Dermis microvascular lymphatic vessel endothelial cell (primary cell): Measurements from ENCODE around the gene PCSK1N. TPM values are rescaled to one million over a fixed set of nuclear protein-coding genes. Genes with fewer than 3 reads are reported as not detected.

ENCODE experiments used
- DNase-seq, 2 donors: peaks; one replicate each; pipeline versions ENCODE4 v3.0.0 to v3.0.0-alpha.2; 2010; ENCODE audit warnings: low read depth in 2 of 2
- total RNA-seq: library from RNA; depleted of rRNA; stranded (reverse); fragments of >200 nt; gene quantifications from 2 replicates; pipeline ENCODE4 v1.2.1, GENCODE V29; 2014

Gene PCSK1N
- total RNA-seq, 1 donor from 2014 or later = under 0.01 TPM

DNA sequence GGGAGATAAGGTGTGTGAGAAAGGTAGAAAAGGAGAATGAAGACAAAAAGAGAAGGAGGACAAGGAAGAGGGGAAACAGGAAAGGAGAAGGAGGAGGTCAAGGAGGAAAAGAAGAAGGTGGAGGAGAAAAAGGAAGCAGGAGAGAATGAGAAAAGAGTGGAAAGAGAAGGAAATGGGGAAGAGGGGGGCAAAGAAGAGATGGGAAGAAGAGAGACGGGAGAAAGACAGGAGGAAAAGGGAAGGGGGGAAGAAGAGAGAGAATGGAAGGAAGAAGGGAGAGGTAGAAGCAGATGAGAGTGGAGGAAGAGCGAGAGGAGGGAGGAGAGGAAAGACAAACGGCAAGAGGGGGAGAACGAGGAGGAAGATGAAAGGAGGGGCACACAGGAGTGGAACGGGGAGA lies 44.9 kb downstream of the PCSK1N start:
- no peak for DNase-seq

DNA sequence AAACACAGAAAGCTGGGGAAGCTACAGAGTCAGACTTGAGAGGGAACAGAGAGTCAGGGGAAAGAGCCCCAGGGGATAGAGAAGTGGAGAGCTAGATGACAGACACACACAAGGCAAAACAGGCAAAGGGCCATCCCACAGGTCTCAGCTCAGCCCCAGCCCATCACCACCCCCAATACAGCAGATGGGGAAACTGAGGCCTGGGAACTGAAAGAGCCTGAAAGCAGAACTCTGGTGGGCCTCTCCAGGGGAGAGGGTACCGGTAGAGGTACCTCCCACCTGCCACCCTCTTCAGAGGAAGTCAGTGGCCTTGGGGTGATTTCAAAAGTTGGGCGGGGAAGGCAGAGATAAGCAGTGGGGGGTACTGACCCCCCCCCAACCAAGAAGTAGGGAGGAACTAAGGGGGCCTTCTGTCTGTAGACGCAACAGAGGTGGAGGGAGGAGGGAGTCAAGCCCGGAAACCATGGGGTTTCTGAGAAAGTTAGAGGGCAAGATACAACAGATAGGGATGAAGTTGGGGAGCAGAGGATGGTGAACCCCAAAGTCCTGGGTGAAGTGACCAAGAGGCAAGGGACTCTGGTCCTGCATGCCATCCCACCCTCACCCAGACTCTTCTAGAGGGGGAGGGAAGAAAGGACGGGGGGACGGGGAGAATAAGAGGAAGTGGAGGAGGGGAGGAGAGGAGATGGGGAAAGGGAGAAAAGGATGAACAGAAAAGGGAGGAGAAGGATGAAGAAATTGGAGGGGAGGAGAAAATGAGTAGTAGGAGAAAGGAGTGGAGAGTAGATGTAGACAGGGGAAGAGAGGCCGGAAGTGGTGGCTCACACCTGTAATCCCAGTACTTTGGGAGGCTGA lies 45.8 kb downstream of the PCSK1N start:
- DNase-seq = no peak

DNA sequence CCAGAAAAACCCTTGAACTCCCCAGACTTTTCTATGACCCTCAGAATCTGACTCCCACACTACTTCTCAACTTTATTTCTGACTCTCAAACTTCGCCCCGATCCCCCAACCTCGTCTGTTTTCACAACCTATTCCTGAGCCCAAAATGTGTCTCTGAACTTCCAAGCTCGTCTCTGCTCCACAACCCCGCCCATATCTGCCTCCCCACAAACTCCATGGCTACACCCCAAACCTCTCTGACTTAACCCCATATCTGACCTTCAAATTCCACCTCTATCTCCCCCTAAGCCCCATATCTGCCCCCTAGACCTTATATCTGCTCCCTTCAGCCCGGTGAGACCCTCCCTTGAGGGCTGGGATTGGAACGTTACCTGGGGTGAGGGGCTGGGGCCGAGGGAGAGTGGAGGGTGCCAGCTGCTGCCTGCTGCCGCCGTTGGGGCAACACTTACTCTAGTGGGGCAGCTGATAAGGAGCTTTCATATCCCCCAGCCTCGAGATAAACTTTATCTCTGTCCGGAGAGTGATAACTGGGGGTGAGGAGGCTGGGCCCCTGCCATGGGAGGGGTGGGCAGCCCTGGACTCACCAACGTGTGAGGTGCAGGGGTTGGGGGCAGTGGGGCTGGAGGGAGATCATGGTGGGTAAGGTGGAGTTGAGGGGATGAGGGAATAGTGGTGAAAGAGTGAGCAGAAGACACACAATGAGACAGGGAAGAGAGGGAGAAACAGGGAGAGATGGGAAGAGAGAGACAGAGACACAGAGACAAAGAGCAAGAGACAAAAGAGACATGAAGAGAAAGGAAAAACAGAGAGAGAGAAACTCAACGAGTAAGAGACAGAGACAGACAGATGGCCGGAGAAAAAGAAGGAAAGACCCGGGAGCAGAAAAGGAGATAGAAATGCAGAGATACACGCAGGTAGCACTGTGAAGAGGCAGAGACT lies 47.6 kb downstream of the PCSK1N start:
- no peak for DNase-seq

DNA sequence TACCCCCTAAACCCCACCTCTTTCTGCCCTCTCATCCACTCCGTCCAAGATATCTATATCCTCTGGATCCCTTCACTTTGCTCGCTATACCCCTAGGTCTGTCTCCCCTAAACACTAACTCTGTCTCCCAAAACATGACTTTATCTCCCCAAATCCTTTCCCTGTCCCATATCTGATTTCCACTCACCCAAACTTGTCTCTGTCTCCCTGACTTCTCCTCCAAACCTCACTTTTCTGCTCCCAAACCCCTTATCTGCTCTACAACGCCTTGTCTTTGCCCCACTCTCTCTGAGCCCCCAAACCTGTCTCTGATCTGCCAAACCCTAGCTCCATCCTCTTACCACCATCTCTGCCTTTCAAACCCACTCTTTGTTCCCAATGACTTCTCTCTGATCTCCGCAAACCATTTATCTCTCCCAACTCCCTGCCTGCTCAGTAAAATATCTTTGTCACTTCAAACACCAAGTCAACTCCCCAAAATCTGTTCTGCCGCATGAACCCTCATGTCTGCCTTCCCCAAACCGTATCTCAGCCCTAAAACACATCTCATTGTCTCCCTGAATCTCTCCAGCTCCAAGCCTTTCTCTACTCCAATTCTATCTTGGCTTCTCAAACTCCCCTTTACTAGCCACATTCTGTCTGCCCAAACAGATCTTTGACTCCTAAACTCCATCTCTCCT lies 48.4 kb downstream of the PCSK1N start:
- no peak for DNase-seq

DNA sequence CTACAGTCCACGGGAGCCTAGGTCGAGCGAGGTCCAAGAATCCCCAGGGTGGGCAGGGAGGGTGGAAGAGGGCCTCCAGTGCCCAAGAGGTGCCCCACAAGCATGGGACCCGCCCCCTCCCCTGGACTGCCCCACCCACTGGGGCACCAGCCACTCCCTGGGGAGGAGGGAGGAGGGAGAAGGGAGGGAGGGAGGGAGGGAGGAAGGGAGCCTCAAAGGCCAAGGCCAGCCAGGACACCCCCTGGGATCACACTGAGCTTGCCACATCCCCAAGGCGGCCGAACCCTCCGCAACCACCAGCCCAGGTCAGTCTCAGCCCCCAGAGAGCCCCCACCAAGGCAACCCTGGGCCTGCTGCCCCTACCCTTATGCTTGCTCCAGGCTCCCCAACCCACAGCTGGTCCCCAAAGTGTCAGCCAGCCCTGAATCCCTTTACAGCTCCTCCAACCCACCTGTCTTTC lies 49.0 kb downstream of the PCSK1N start, which contains the start of gene GATA1:
Gene GATA1 (plus strand): TSS at position 250 of the 460 bp plus-strand sequence. CDS start 4,520 bp downstream, outside the sequence.
- DNase-seq = no peak

DNA sequence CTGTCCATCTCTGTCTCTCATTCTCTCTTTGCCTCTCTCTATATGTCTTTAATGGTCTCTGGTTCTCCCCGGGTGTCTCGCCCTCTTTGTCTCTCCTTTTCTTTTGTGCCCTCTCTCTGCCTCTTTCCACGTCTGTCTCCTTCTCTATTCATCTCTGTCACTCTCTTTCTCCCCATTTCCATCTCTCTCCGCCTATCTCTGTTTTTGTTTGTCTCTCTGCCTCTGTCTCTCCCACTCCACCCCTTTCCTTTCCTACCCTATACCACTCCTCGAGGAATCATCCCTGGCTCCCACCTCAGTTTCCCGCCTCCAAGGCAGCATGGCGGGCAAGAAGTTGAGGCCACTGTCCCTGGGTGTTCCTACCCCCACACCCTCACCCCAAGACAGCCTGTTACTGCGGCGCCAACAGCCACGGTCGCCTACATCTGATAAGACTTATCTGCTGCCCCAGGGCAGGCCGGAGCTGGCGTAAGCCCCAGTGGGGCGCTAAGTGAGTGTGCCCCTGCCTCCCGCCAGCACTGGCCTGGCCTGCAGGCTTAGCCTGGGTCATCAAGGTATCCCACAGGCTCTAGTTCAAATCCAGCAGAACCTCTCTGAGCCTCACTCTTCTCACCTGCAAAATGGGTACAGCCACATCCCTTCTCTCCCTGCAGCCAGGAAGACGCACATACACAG lies 49.7 kb downstream of the PCSK1N start:
- DNase-seq = no peak

DNA sequence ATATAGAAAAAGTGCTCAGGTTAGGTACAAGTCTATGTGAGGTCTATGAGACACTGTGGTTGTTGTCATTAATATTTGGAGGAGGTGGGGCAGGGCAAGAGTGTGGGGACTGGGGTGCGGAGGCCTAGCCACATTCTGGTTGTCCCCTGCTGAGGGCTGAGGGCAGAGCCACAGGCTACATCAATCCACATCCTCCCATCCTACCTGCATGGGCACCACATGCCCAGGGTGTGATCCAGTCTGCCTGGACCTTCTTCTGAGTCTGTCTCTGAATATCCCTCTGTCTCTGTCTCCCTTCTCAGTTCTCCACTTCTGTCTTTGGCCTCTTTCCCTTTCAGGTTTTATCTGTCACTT lies 50.2 kb downstream of the PCSK1N start:
- DNase-seq = no peak

DNA sequence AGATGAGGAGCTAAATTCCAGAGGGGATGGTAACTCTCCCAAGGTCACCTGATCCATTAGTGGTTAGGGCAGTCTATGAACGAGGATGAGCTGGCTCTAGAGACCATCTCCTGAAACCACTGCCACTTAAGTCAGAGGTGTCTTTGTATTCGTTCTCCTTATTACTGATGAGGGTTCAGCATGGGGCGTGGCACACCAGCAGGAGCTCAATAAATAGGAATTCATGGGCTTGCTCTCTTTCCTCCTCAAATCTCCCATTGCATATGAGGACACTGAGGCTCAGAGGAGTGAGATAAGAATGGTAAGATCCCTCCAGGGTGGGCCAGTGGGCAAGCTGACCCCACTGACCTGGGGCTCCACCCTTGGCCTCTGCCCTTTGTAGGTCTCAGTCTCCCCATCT lies 50.7 kb downstream of the PCSK1N start:
- no peak for DNase-seq

DNA sequence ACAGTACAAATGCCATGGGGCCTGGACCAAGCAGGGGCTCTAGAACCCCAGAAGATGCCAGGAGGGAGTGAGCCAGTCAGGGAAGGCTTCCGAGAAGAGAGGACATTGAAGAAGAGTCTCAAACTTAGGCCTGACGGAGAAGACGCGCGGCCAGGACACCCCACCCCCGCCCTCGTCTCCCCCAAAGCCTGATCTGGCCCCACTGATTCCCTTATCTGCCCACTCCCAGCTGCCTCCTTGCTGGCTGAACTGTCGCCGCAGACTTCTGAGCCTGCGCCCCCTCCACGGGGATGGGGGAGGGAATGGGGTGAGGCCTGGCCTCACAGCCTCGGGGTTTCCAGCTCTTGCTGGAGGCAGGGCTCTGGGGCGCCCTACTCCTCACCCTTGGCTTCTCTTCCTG lies 52.6 kb downstream of the PCSK1N start:
- DNase-seq = no peak

DNA sequence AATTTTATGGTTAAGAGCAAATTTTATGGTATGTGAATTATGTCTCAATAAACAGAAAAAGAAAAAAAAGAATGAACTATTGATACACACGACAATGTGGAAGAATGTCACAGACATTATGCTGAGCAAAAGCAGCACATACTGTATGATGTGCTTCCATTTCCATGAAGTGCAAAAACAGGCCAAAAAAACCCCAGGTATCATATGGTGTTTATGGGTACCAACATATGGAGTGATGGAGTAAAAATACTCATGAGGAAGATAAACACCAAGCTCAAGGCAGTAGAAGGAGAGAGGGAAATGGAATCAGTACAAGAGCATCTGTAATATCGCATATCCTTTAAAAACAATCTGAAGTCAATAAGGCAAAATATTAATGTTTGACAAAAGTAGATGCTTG lies 53.2 kb downstream of the PCSK1N start:
- DNase-seq = no peak

DNA sequence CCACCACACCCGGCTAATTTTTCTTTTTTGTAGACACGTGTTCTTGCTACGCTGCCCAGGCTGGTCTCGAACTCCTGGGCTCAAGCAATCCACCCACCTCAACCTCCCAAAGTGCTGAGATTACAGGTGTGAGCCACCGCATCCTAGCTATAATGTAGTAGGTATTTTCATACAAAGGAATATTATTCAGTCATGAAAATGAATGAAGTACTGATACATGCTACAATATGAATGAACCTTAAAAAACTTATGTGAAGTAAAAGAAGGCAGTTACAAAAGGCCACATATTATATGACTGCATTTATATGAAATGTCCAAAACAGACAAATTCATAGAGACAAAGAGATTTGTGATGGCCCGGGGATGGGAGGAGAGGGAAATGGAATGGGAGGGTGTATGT lies 53.7 kb downstream of the PCSK1N start:
- no peak for DNase-seq

Other genes with a start within 250 kb of the PCSK1N start
- 116 and 123 TPM in 2 replicates for gene WDR13, start 238.1 kb downstream of the PCSK1N start, total RNA-seq
- gene WAS, start 151.8 kb downstream of the PCSK1N start, total RNA-seq = 0.25 TPM in 1 of 2 replicates, not detected in the other
- gene SUV39H1, start 138.9 kb downstream of the PCSK1N start, total RNA-seq = 3.9 and 4.9 TPM in 2 replicates
- gene GLOD5, start 73.9 kb downstream of the PCSK1N start, total RNA-seq = not detected in 2 replicates
- not detected in 2 replicates for gene GATA1, start 49.0 kb downstream of the PCSK1N start, total RNA-seq
- 17.3 and 26.3 TPM in 2 replicates for gene HDAC6, start 33.5 kb downstream of the PCSK1N start, total RNA-seq
- not detected in 2 replicates for gene ERAS, start 9.1 kb downstream of the PCSK1N start, total RNA-seq
- 22.2 and 24.9 TPM in 2 replicates for gene TIMM17B, start 62.2 kb upstream of the PCSK1N start, total RNA-seq
- gene PQBP1, start 62.3 kb upstream of the PCSK1N start, total RNA-seq = 53.9 and 60.2 TPM in 2 replicates
- gene SLC35A2, start 76.0 kb upstream of the PCSK1N start, total RNA-seq = 8.1 and 15.9 TPM in 2 replicates
- gene PIM2, start 83.4 kb upstream of the PCSK1N start, total RNA-seq = 3.3 and 3.9 TPM in 2 replicates
- 22.1 and 32.1 TPM in 2 replicates for gene OTUD5, start 122.0 kb upstream of the PCSK1N start, total RNA-seq
- gene KCND1, start 136.2 kb upstream of the PCSK1N start, total RNA-seq = 0.13 and 0.25 TPM in 2 replicates
- gene GRIPAP1, start 166.7 kb upstream of the PCSK1N start, total RNA-seq = 10.9 and 15.7 TPM in 2 replicates
- 9.5 and 15.6 TPM in 2 replicates for gene TFE3, start 207.7 kb upstream of the PCSK1N start, total RNA-seq
- gene CCDC120, start 223.4 kb upstream of the PCSK1N start, total RNA-seq = 0.39 and 1.6 TPM in 2 replicates
- 2.8 and 5.4 TPM in 2 replicates for gene PRAF2, start 238.4 kb upstream of the PCSK1N start, total RNA-seq
- gene WDR45, start 244.3 kb upstream of the PCSK1N start, total RNA-seq = 16.0 and 18.7 TPM in 2 replicates